GM19240 (cell line): ENCODE results near the gene HPSE2.
"Not testable (repeated sequence)": the region's sequence is repeated elsewhere in the genome, so short reads cannot be mapped to it uniquely, and the experiment has no call there.

Experiments used
- DNase-seq: peaks from one replicate; pipeline ENCODE4 v3.0.0; 2011; ENCODE audit warnings: low spot score; ENCODE audit not compliant: insufficient read length

HPSE2 gene

DNA sequence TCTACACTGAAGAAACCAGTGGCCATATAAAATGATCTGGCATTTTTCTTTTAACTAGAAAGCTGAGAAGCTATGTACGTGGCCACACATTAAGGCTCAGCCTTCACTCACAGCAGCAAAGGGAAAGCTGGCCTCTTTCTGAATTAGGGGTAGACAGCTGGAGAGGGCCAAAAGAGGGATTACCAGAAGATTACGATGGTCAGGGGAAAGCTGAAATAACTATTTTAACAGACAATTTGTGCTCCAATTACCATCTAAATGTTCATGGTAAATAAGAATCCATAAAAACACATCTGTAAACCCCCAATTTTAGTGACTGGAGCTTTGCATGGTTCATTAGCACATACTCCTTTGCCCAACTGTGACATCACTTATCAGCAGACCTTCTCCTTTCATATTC, 314.3 kb downstream of the HPSE2 start:
- no peak for DNase-seq

DNA sequence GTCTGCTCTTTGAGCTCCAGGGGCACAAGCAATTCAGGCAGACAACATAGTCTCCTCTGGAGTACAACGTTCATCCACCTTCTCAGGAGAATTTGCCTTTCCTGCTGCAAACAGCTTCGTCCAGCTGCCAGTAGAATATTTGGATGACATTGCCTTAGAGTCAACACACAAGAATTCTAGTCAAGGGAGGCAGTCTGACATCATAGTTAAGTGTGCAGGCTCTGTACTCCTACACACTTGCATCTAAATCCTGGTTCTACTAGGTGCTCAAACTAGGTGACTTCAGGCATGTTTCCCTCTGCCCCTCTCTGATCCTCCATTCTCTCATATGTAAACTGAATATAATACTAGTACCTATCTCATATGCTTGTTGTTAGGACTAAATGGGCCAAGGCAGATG, 314.8 kb downstream of the HPSE2 start:
- DNase-seq: no peak

DNA sequence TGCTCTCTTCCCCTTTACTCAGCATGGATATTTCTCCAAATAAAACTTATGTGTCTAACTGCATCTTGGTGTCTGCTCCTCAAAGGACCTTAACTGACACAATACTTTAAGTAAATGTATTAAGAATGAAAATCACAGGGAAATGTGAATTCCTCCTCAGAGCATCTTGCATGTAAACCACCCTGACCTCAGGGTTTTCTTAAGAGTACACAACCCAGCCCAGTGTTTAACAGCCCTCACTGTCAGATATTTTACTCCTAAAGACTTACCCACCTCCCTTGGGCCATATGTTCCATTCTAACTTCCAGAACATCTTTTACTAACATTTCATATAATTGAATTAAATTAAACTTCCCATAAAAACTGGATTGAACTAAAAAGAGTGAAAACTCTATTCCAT, 315.3 kb downstream of the HPSE2 start:
- no peak for DNase-seq

DNA sequence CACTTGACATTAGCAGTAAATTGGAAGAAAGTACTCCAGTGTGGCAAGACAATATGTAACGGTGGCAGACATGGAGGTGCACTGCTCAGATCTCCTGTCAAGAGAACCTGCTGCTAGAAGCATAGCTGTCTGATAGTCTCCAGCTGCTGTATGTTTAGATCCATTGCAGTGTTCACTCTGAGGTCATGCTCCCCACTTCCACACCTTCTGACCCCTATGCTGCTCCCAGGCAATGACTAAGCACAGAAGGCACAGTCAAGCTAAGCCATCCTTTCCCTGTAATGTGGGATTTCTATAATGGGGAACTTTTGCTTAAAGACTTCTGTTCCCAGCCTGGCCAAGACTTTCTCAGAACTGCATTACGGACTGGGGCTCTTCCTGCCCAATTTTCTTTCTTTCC, 315.8 kb downstream of the HPSE2 start:
- no peak for DNase-seq

DNA sequence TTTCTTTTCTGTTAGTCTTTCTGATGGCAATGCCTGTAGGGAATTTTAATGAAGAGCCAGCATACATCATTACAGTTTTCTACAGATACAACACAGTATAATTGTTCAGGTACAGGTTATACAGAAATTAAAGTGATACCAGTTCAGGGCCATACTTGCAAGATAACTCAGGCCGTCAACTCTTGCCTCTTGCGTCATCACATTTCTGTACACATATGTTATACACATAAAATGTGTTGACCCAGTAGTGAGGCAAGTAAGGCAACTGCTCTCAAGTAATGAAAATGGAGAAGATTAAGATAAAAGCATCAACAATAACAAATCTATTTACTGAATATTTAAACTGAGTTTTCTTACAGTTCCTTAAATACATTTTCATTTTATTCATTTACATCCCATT, 317.8 kb downstream of the HPSE2 start:
- DNase-seq: no peak

DNA sequence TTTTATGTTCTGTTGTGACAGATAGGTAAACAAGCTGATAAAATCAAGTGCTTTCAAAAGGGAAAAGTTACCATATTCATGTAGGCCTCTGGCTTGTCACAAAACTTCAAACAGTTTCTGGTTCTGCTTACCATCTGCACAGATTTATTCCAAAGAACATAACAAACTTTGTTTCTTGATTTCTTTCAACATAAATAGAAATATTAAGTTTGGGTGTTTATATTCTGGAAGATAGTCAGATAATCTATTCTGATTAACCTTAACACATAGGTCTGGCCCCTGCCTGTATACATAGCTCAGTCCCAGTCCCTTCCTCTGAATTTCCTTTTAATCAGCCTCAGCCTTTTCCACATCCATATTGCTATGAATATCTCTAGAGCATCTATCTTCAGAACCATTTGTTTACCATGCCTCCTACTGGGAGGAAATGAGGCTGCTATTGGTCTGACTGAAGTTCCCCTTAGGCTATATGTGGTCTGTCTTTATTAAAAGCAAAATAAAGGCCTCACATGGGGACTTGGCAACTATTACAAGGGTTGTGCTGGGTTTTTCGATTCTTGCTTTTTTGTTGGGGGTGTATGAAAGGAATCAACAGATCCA, 319.0 kb downstream of the HPSE2 start:
- DNase-seq: no peak

DNA sequence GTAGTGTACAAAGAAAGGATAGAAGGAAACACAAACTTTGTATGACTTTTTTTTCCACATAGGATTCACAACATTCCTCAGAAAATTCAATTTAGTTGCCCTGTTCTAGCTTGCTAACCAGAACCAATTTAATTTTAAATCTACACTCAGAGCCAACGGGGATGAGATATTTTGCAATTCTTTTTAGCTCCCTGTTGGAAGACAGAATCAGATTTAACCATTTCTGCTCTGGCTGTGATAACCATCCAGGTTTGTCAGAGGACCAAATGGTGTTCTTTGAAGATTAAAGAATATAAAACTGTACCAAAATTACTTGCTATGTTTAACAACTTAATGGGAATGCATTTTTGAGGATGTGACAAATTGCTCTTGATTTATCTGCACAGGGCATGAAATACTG, 319.7 kb downstream of the HPSE2 start:
- DNase-seq: no peak

DNA sequence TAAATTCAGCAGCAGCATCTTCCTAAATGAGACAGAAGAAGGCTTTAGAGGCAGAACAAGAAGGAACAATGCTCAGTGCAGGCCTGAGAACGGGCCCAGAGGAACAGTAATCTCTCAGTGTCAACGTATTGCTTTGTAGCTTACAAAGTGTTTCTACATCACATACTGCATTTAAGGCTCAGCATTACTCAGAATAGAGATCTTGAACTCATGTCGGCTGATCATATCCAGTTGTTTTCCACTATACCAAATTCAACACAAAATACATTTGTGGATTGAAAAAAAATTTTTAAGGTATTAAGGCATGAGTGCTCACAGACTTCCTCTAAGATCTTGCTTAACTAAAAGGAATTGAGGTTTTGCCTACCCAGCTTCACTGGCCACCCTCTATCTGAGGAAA, 325.1 kb downstream of the HPSE2 start:
- no peak for DNase-seq

DNA sequence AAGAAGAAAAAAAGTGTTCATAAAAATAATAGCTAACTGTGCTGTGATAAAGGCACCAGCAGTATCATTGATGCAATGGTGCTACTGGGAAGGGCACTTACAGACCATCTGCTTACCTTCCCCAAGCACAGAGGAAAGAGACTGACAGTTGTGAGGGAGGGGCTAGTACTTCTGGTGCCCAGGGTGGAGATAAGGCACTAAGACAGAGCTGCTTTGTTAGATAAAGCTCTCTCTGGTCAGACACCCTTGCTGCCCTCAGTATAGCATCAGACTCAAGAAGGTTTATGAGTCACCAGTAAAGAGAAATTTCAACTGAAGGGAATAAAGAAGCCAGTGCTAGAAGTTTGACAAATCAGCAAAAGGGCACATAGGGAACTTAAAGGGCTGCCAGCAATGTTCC, 325.6 kb downstream of the HPSE2 start:
- DNase-seq: no peak

DNA sequence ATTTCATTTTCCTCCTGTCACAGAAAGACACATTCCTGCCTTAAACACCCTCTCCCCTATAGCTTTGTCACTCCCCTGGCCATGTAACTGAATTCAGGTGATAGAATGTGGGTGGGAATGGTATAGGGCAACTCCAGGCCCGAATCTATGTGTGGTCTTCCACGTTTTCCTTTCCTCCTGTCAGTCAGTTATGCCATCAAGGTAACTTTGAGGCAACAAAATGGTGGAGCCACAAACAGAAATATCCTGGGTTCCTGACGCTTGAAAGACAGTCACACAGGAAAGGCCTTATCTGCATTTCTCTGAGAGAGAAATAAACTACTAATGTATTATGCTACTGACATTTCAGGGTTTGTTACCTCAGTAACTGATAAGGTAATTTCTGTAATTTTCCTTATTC, 326.8 kb downstream of the HPSE2 start:
- no peak for DNase-seq

DNA sequence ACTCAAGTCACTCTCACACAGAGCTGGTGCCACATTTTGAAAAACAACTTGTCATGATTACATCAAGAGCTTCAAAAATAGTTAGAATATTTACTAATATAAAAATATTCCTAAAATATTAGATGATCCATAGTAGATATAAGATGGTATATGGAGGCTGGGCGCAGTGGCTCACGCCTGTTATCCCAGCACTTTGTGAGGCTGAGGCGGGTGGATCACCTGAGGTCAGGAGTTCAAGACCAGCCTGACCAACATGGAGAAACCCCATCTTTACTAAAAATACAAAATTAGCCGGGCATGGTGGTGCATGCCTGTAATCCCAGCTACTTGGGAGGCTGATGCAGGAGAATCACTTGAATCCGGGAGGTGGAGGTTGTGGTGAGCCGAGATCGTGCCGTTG, 327.4 kb downstream of the HPSE2 start:
- DNase-seq: not testable (repeated sequence)

DNA sequence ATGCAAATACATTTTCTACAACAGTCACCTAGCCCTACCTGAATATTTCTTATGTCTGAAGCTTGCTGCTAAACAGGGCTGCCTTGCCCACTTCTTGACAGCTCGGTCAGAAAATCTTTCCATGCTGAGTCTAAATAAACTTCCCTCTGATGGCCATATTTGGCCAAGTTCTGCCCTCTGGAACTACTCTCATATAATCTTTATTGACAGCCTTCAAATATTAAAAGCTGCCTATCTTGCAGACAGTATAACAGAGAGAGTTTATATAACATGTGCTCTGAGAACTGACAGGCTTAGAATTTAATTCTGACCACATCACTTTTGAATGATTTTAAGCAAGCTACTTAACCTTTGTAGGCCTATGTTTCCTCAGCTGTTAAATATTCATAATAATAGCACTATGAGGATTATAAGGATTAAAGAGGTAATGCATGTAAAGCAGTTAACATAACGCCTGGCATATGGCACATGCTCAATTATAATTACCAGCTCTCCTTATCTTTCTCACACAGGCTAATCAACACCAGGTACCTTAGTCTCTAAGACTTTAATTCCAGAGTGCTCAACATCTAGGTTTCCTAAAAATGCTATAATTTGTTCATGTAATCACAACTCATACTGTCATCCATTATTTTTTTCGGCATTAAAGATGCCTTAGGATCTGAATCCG, 334.1 kb downstream of the HPSE2 start:
- DNase-seq: no peak

DNA sequence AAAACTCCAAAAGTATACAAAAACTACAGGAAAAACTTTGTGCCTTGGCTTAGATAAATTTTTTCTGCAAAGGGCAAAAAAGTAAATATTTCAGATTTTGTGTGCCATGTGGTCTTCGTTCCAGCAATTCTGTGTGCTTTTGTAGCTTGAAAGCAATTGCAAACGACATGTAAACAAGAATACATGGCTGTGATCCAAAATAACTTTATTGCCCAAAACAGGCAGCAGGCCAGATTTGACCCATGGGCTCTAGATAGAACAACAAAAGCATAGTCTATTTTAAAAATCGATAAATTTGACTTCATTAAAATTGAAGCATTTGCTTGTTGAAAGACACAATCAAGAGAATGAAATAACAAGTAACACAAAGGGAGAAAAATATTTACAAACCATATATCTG, 336.6 kb downstream of the HPSE2 start:
- no peak for DNase-seq

DNA sequence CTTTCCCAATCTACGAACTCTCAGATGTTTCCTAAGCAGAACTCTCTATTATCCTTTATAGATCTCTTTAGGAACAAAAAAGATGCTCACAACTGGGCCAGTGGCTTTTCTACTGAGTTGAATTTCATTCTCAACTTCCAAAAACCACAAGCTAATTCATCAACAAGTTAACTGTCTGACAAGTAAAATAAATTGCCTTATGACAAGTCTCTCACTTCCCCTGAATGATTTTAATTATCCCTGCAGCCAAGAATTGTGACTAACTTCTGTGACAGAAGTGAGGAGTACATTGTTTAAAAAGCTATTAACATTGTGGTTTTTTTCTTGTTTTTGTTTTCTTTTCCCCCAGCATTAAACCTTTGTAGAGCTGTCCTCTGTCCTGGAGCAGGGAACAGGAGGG, 343.1 kb downstream of the HPSE2 start:
- no peak for DNase-seq

DNA sequence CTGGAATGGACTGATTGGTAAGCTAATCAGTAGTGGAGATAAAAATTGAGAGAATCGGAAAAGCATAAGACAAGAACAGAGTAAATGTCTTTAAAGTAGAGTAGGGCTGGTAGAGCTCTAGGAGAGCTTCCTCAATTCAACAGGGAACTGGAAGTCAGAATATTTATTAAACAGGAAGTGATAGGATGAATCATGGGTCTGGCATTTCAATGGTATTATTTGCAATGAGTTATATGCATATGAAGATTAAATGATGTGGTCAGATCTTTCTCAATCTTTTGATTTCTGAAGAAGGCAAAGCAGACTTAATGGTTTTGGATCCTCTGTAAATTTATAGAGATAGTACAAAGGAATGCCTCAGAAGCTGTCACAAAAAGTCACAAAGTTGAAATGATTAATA, 349.0 kb downstream of the HPSE2 start:
- DNase-seq: no peak

DNA sequence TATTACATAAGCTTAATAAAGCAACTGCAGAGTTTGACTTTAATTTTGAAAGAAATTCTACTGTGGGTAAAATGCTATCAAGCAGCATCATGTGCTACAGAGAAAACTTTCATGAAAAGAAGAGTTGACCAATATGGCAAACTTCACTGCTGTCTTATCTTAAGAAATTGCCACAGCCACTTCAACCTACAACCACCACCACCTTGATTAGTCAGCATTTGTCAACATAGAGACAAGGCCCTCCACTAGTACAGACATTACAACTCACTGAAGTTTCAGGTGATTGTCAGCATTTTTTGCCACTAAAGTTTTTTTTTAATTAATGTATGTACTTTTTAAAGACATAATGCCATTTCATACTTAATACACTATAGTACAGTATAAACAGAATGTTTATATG, 350.3 kb downstream of the HPSE2 start:
- DNase-seq: no peak

DNA sequence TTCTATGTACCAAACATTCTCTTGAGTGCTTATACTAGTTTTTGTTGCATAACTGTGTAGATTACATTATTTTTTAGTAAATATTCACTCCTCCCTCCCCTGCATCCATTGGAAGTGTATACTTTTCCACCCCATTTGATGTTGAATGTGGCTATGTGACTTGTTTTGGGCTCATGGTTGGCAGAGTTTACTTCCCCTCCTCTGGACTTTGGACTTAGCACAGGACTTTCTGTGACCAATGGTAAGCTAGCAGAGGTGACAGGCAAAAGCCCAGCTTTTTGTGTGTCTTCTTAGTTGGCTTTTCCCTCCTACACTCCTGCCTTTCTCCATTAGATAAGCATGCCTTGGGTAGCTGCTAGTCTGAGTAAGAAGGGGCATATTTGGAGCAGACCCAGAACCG, 353.9 kb downstream of the HPSE2 start:
- DNase-seq: no peak

DNA sequence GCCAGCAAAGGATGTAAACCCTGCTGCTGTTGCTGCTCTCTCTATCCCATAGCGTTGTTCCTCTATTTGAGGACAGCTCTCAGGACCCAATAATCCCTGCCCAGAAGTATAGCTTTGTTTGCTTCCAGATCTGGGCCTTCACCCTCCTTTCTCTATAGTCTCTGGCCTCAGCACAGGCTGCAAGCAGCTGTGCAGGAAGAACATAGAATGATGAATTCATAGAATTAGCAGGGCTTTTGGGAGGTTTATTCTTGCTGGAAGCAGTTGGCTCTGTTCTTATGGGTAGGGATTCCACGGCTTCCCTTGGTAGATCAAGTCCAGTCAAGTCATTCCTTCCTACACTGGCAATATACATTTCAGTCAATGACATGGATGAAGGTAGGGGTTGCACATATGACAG, 354.7 kb downstream of the HPSE2 start:
- no peak for DNase-seq

DNA sequence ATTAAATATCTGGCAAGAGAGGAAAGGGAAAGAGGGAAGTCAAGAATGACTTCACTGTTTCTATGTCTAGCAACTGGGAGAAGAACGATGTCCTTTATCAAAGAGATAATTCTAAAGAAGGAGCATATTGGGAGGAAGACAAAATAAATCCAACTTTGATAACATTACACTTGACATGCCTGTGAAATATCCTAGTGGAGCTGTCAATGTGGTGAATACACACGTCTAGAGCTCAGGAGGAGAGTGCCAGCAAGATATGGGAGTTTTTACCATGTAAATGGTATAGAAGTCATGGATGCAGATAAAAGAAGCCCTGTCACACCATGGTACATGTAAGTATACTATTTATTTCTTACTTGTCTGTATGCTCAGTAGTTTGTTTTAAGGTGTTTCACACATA, 356.7 kb downstream of the HPSE2 start:
- no peak for DNase-seq

DNA sequence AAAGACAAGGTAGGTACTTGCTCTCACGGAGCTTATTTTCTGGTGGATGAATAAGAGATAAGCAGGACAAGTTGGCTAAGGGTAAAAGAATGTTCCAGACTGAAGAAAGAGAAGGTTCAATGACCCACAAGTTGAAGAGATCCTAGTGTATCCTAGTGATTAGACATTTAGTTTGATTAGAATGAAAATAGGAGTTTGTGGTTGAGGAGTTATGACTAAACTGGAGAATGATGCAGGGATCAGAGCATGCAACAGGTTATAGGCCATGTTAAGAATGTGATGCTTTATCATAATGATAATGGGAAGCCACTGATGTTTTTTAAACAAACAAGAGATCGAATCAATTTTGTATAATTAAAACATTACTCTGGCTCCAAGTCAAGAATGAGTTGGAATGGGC, 357.2 kb downstream of the HPSE2 start:
- no peak for DNase-seq

DNA sequence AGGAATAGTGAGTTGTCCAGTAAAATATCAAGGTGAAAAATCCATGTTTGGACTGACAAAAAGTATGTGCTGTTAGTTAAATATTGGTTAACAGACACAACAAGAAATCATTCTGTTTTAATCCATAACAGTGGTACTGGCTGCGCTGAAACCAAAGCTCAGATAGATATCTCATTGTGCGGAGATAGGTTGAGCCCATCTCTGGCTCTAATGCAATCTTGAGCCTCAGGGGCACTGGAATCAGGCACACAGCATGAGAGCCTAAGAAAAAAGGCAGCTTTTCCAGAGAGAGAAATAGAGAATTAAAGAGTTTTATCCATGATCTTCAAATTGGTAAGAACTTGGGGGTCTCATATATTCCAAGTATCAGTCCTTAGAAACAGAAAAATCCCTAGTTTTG, 373.7 kb downstream of the HPSE2 start:
- no peak for DNase-seq

DNA sequence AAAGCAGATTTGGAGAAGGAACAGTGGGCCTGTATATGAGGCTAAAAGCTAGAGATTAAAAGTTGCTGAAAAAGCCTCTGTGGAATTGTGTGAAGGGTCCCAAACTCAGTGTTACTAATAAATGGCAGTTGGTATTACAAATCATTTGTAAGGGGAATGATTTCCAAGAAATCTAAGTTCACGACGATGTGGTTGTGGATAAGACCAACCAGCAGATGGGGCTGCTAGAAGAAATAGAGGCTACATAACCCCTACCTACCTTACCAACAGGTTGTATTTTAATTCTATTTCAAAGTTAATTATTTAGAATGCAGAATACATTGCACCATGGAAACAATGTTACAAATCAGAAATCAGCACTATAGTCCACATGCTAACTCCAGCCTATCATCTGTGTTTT, 377.1 kb downstream of the HPSE2 start:
- DNase-seq: no peak

DNA sequence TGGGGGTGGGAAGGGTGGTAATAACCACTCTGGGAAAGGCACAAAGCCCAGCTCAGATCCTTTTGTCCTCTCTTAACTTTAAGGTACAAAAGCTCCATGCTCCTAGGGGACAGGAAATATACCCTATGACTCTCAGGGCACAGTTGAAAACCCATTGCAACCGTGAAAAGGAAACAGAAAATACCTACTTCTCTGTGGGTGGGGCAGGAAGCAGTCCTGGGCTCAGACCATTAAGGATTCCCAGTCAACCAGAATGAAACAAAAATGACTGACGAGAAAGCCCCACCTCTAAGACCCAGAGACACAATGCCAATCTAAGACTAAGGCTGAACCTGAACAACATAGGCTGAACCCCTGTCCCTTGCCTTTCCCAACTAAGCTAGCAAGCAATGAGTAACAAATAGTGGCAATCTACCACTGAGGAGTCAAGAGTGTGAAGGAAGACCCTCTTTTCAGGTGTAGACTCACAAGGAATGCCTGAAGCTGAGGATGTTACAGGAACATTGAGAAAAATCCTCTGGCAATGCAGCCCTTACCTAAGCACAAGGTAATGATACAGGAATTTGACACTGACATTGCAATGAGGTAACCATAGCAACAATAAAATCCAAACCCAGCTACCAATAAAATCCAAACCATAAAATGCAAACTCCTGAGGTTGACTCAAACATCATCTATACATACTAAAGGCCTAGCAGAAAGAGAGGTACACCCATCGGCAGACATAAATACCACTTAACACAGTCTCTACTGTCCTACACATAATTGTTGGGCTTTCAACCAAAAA, 380.1 kb downstream of the HPSE2 start:
- no peak for DNase-seq
